Parathyroid adenoma (tissue), 2 donors: Measurements from ENCODE around the gene KANSL1.

Source experiments
- H2AFZ ChIP-seq: fragments of 300-600 bp; sonication (generic); one replicate; pipeline ENCODE4 v1.7.0; 2017; ENCODE audit warnings: antibody characterized with exemption, mild to moderate bottlenecking
- H3K27ac ChIP-seq: fragments of 300-600 bp; sonication (generic); one replicate; pipeline ENCODE4 v1.7.0; 2017
- H3K27me3 ChIP-seq: fragments of 300-600 bp; sonication (generic); one replicate; pipeline ENCODE4 v1.7.0; 2017; ENCODE audit warnings: low read length; ENCODE audit not compliant: control insufficient read depth, insufficient read depth
- H3K36me3 ChIP-seq: fragments of 300-600 bp; sonication (generic); one replicate; pipeline ENCODE4 v1.7.0; 2017; ENCODE audit warnings: low read length; ENCODE audit not compliant: control insufficient read depth, insufficient read depth
- H3K4me1 ChIP-seq: fragments of 300-600 bp; sonication (generic); one replicate; pipeline ENCODE4 v1.7.0; 2017; ENCODE audit warnings: control low read depth
- H3K4me2 ChIP-seq: fragments of 300-600 bp; sonication (generic); one replicate; pipeline ENCODE4 v1.7.0; 2017; ENCODE audit warnings: low read length
- H3K4me3 ChIP-seq: fragments of 300-600 bp; sonication (generic); one replicate; pipeline ENCODE4 v1.7.0; 2017; ENCODE audit warnings: low read depth, low read length
- H3K79me2 ChIP-seq: fragments of 300-600 bp; sonication (generic); one replicate; pipeline ENCODE4 v1.7.0; 2017; ENCODE audit warnings: control low read depth
- H3K9ac ChIP-seq: fragments of 300-600 bp; sonication (generic); one replicate; pipeline ENCODE4 v1.7.0; 2017; ENCODE audit warnings: mild to moderate bottlenecking
- H3K9me3 ChIP-seq: fragments of 300-600 bp; sonication (generic); one replicate; pipeline ENCODE4 v1.7.0; 2017; ENCODE audit warnings: low read length; ENCODE audit not compliant: control insufficient read depth
- CTCF ChIP-seq: fragments of 300-600 bp; sonication (generic); IDR thresholded peaks from one replicate; pipeline ENCODE4 v1.7.0; 2017; ENCODE audit warnings: antibody characterized with exemption, mild to moderate bottlenecking
- donor health status: primary hyperparathyroidism.

Gene KANSL1

GRCh38 chr17:45983614-45984310 is 209.5 kb downstream of the KANSL1 start:
- TF ChIP-seq CTCF, result no peak
- no peaks in the 10 kb centered on the region for H3K79me2 ChIP-seq
- peaks cover 6% of the 10 kb centered on the region for H3K4me1 ChIP-seq
- H2AFZ ChIP-seq, result no peak overlapping the region
- H3K9ac ChIP-seq, result no peak overlapping the region
- no peaks in the 10 kb centered on the region for H3K9me3 ChIP-seq
- H3K4me3 ChIP-seq, result no peak overlapping the region
- H3K4me2 ChIP-seq, result no peak overlapping the region
- H3K27ac ChIP-seq, result no peak overlapping the region
- H3K27me3 ChIP-seq, result no peaks in the 10 kb centered on the region
- no peaks in the 10 kb centered on the region for H3K36me3 ChIP-seq

GRCh38 chr17:45982791-45983613 is 210.2 kb downstream of the KANSL1 start:
- Histone ChIP-seq H3K27me3 (no peaks in the 10 kb centered on the region), H3K4me2 (no peak overlapping the region), H3K79me2 (no peaks in the 10 kb centered on the region), H3K9ac (no peak overlapping the region), H3K27ac (no peak overlapping the region), H2AFZ (no peak overlapping the region), H3K9me3 (no peaks in the 10 kb centered on the region), H3K36me3 (no peaks in the 10 kb centered on the region), H3K4me3 (no peak overlapping the region), H3K4me1 (peaks cover 6% of the 10 kb centered on the region)
- no peak for TF ChIP-seq CTCF

- Histone ChIP-seq H3K36me3 (no peaks in the 10 kb centered on the region), H3K4me2 (no peak overlapping the region), H3K4me1 (peaks cover 6% of the 10 kb centered on the region), H3K9ac (no peak overlapping the region), H3K27ac (no peak overlapping the region), H3K27me3 (no peaks in the 10 kb centered on the region), H3K4me3 (no peak overlapping the region), H2AFZ (no peak overlapping the region), H3K9me3 (no peaks in the 10 kb centered on the region), H3K79me2 (no peaks in the 10 kb centered on the region)
- TF ChIP-seq CTCF, result no peak
Measured at GRCh38 chr17:45981306-45981705, 211.9 kb downstream of the KANSL1 start.

GRCh38 chr17:45980855-45981254 is 212.4 kb downstream of the KANSL1 start:
- Histone ChIP-seq H3K27ac (no peak overlapping the region), H3K4me3 (no peak overlapping the region), H3K79me2 (no peaks in the 10 kb centered on the region), H3K9me3 (no peaks in the 10 kb centered on the region), H3K36me3 (no peaks in the 10 kb centered on the region), H3K9ac (no peak overlapping the region), H2AFZ (no peak overlapping the region), H3K4me1 (peaks cover 6% of the 10 kb centered on the region), H3K4me2 (no peak overlapping the region), H3K27me3 (no peaks in the 10 kb centered on the region)
- no peak for TF ChIP-seq CTCF
